H1 (cell line): ENCODE data around the gene PTBP3. TPM values are rescaled to one million over a fixed set of nuclear protein-coding genes. Genes with fewer than 3 reads are reported as not detected.

ENCODE experiments used
- CTCF ChIA-PET: fragments of 300-600 bp; sonication (Branson Sonifier 250); formaldehyde crosslinking; loops from one replicate; lab custom pipeline; 2021; ENCODE audit not compliant: partially characterized antibody; lab: Charles Lee
- POLR2A ChIA-PET: fragments of 300-600 bp; sonication (Branson Sonifier 250); formaldehyde crosslinking; loops from one replicate; lab custom pipeline; 2021; ENCODE audit warnings: inconsistent platforms; ENCODE audit not compliant: partially characterized antibody; lab: Charles Lee
- DNase-seq, 2 experiments: peaks; one replicate each; pipeline versions ENCODE4 v3.0.0 to v3.0.0-alpha.2; 2010 to 2022; ENCODE audit warnings: low spot score in 2 of 2, low read depth in 1 of 2, mixed read lengths in 1 of 2
- FAIRE-seq: peaks from 2 replicates; lab custom pipeline; 2011; peaks lifted over from hg19 to GRCh38; lab: Jason Lieb, UNC
- H2AFZ ChIP-seq: 2 replicates; pipeline ENCODE4 v1.8.1; 2012; ENCODE audit warnings: low read length, inconsistent platforms
- H2AK5ac ChIP-seq: 2 replicates; pipeline ENCODE4 v1.6.1; 2013; ENCODE audit warnings: low read depth, low read length
- H2BK120ac ChIP-seq: replicated peaks from 2 replicates; pipeline ENCODE3; 2013; ENCODE audit warnings: low read depth, low read length, inconsistent platforms
- H2BK12ac ChIP-seq: 2 replicates; pipeline ENCODE4 v1.6.1; 2013; ENCODE audit warnings: low read depth, low read length
- H2BK15ac ChIP-seq: 2 replicates; pipeline ENCODE4 v1.6.1; 2013; ENCODE audit warnings: low read length
- H2BK20ac ChIP-seq: 2 replicates; pipeline ENCODE4 v1.6.1; 2013; ENCODE audit warnings: low read length
- H2BK5ac ChIP-seq: 2 replicates; pipeline ENCODE4 v1.6.1; 2013; ENCODE audit warnings: low read depth, low read length
- H3K14ac ChIP-seq: 2 replicates; pipeline ENCODE4 v1.6.1; 2013; ENCODE audit warnings: inconsistent platforms; ENCODE audit not compliant: insufficient read length
- H3K18ac ChIP-seq: 2 replicates; pipeline ENCODE4 v1.6.1; 2013; ENCODE audit warnings: low read length; ENCODE audit errors: extremely low read depth
- H3K23ac ChIP-seq: 2 replicates; pipeline ENCODE4 v1.6.1; 2013; ENCODE audit warnings: inconsistent platforms; ENCODE audit not compliant: insufficient read length
- H3K23me2 ChIP-seq: 2 replicates; pipeline ENCODE4 v1.6.1; 2013; ENCODE audit warnings: low read depth, low read length
- H3K27ac ChIP-seq: 2 replicates; pipeline ENCODE4 v1.6.1; 2011; ENCODE audit warnings: low read depth, low read length, inconsistent platforms
- H3K27me3 ChIP-seq, 4 experiments: replicated peaks in 1 of 4; 1 replicate in 1 of 4; 2 replicates in 3 of 4; pipeline versions ENCODE4 v1.6.1 to v1.8.1; 2011 to 2013; ENCODE audit warnings: low read length in 3 of 4, mild to moderate bottlenecking in 3 of 4, inconsistent platforms in 2 of 4, mixed read lengths in 2 of 4, moderate library complexity in 1 of 4; ENCODE audit not compliant: control insufficient read depth in 3 of 4, insufficient read depth in 3 of 4; ENCODE audit errors: extremely low read depth in 1 of 4
- H3K36me3 ChIP-seq, 4 experiments: 2 replicates each; pipeline versions ENCODE4 v1.6.1 to v1.8.1; 2011 to 2013; ENCODE audit warnings: mild to moderate bottlenecking in 4 of 4, low read length in 3 of 4, moderate library complexity in 2 of 4, control low read depth in 1 of 4, inconsistent platforms in 1 of 4; ENCODE audit not compliant: insufficient read depth in 4 of 4, control insufficient read depth in 2 of 4
- H3K4ac ChIP-seq: replicated peaks from 2 replicates; pipeline ENCODE3; 2013; ENCODE audit warnings: low read length, low read depth, mixed read lengths, inconsistent platforms; ENCODE audit not compliant: insufficient read length
- H3K4me1 ChIP-seq, 4 experiments: replicated peaks in 1 of 4; 1 replicate in 1 of 4; 2 replicates in 3 of 4; pipeline versions ENCODE4 v1.6.1 to v1.8.1; 2011 to 2013; ENCODE audit warnings: low read length in 3 of 4, inconsistent platforms in 2 of 4, mixed read lengths in 1 of 4; ENCODE audit not compliant: insufficient read depth in 4 of 4, control insufficient read depth in 3 of 4
- H3K4me2 ChIP-seq, 2 experiments: 2 replicates each; pipeline versions ENCODE4 v1.6.1 to v1.8.1; 2011 to 2013; ENCODE audit warnings: low read depth in 2 of 2, low read length in 2 of 2, control low read depth in 1 of 2, inconsistent platforms in 1 of 2, mild to moderate bottlenecking in 1 of 2; ENCODE audit not compliant: insufficient read depth in 1 of 2
- H3K4me3 ChIP-seq, 4 experiments: fragments of 200-600, 300-600 bp in 1 of 4; sonication (generic), shearing (Covaris generic), sonication (Bioruptor Twin) in 1 of 4; 2 replicates each; pipeline versions ENCODE4 v1.5.1 to v1.8.1; 2011 to 2016; ENCODE audit warnings: low read length in 4 of 4, low read depth in 3 of 4, control low read depth in 2 of 4, inconsistent platforms in 2 of 4, mild to moderate bottlenecking in 2 of 4, mixed read lengths in 1 of 4, moderate library complexity in 1 of 4; ENCODE audit not compliant: insufficient read depth in 2 of 4; ENCODE audit errors: extremely low read depth in 1 of 4
- H3K56ac ChIP-seq: replicated peaks from 2 replicates; pipeline ENCODE3; 2013; ENCODE audit warnings: low read depth, mild to moderate bottlenecking, mixed read lengths, low read length, inconsistent platforms; ENCODE audit not compliant: insufficient read length
- H3K79me1 ChIP-seq: 2 replicates; pipeline ENCODE4 v1.6.1; 2013; ENCODE audit warnings: low read depth, low read length, control low read depth
- H3K79me2 ChIP-seq, 2 experiments: 2 replicates each; pipeline versions ENCODE4 v1.6.1 to v1.8.1; 2012 to 2013; ENCODE audit warnings: low read length in 2 of 2, mild to moderate bottlenecking in 2 of 2, inconsistent platforms in 1 of 2; ENCODE audit not compliant: insufficient read depth in 2 of 2, control insufficient read depth in 1 of 2
- H3K9ac ChIP-seq, 4 experiments: replicated peaks in 1 of 4; 1 replicate in 1 of 4; 2 replicates in 3 of 4; pipeline versions ENCODE4 v1.6.1 to v1.8.1; 2011 to 2013; ENCODE audit warnings: low read depth in 3 of 4, low read length in 3 of 4, control low read depth in 2 of 4, mild to moderate bottlenecking in 2 of 4, moderate library complexity in 2 of 4, inconsistent platforms in 1 of 4; ENCODE audit errors: extremely low read depth in 1 of 4
- H3K9me3 ChIP-seq, 2 experiments: 2 replicates each; pipeline versions ENCODE4 v1.6.1 to v1.8.1; 2012 to 2013; ENCODE audit warnings: mild to moderate bottlenecking in 2 of 2, moderate library complexity in 2 of 2, control low read depth in 1 of 2, inconsistent platforms in 1 of 2, low read depth in 1 of 2, low read length in 1 of 2, mixed read lengths in 1 of 2; ENCODE audit not compliant: insufficient read depth in 2 of 2
- H4K20me1 ChIP-seq, 2 experiments: replicated peaks in 1 of 2; 2 replicates each; pipeline versions ENCODE3 to v1.8.1; 2011 to 2013; ENCODE audit warnings: inconsistent platforms in 2 of 2, low read length in 2 of 2, mild to moderate bottlenecking in 1 of 2; ENCODE audit not compliant: insufficient read depth in 2 of 2, control insufficient read depth in 1 of 2
- H4K5ac ChIP-seq: 2 replicates; pipeline ENCODE4 v1.6.1; 2013; ENCODE audit warnings: low read length, low read depth, mixed read lengths, inconsistent platforms; ENCODE audit not compliant: insufficient read length
- H4K8ac ChIP-seq: 2 replicates; pipeline ENCODE4 v1.8.0; 2013; ENCODE audit warnings: mild to moderate bottlenecking, moderate library complexity, low read length, inconsistent platforms; ENCODE audit not compliant: insufficient read depth; ENCODE audit errors: extremely low read depth
- H4K91ac ChIP-seq: replicated peaks from 2 replicates; pipeline ENCODE3; 2013; ENCODE audit warnings: low read length, mixed read lengths, inconsistent platforms; ENCODE audit not compliant: insufficient read length
- BACH1 ChIP-seq: IDR thresholded peaks from 2 replicates; pipeline ENCODE4 v1.6.1; 2012; ENCODE audit warnings: low read length, improper control_type of control experiment
- BRCA1 ChIP-seq: IDR thresholded peaks from 2 replicates; pipeline ENCODE4 v1.6.1; 2012; ENCODE audit warnings: low read depth, low read length, improper control_type of control experiment
- CHD1 ChIP-seq: IDR thresholded peaks from 2 replicates; pipeline ENCODE4 v1.6.1; 2012; ENCODE audit warnings: low read depth, low read length, improper control_type of control experiment
- CREB1 ChIP-seq: IDR thresholded peaks from 2 replicates; pipeline ENCODE4 v1.6.1; 2012; ENCODE audit warnings: inconsistent platforms
- EP300 ChIP-seq, 2 experiments: IDR thresholded peaks; 1 replicate in 1 of 2; 2 replicates in 1 of 2; pipeline ENCODE4 v1.6.1; 2011 to 2012; ENCODE audit warnings: low read depth in 2 of 2, low read length in 2 of 2, mild to moderate bottlenecking in 2 of 2, borderline replicate concordance in 1 of 2, inconsistent platforms in 1 of 2, moderate library complexity in 1 of 2
- GTF2F1 ChIP-seq: IDR thresholded peaks from 2 replicates; pipeline ENCODE4 v1.6.1; 2012; ENCODE audit warnings: low read depth, low read length, improper control_type of control experiment, borderline replicate concordance
- HDAC2 ChIP-seq, 2 experiments: fragments of 300-600 bp in 1 of 2; sonication (generic) in 1 of 2; IDR thresholded peaks; 2 replicates each; pipeline ENCODE4 v1.6.1; 2011 to 2012; ENCODE audit warnings: low read depth in 2 of 2, low read length in 2 of 2, mild to moderate bottlenecking in 2 of 2, moderate library complexity in 2 of 2, borderline replicate concordance in 1 of 2, inconsistent platforms in 1 of 2
- NRF1 ChIP-seq: IDR thresholded peaks from 2 replicates; pipeline ENCODE4 v1.6.1; 2011; ENCODE audit warnings: mild to moderate bottlenecking, low read depth, low read length, improper control_type of control experiment
- POU5F1 ChIP-seq: IDR thresholded peaks from 2 replicates; pipeline ENCODE4 v1.6.1; 2011; ENCODE audit warnings: low read depth, mild to moderate bottlenecking, low read length, moderate library complexity
- SIN3A ChIP-seq, 2 experiments: IDR thresholded peaks in 1 of 2; conservative IDR thresholded peaks in 1 of 2; 2 replicates each; pipeline ENCODE4 v1.6.1; 2011 to 2012; ENCODE audit warnings: low read length in 2 of 2, improper control_type of control experiment in 1 of 2, low read depth in 1 of 2, mild to moderate bottlenecking in 1 of 2
- SP1 ChIP-seq: IDR thresholded peaks from 2 replicates; pipeline ENCODE4 v1.6.1; 2011; ENCODE audit warnings: low read depth, low read length
- SP2 ChIP-seq: IDR thresholded peaks from 2 replicates; pipeline ENCODE4 v1.6.1; 2012; ENCODE audit warnings: mild to moderate bottlenecking, low read length, inconsistent platforms
- SP4 ChIP-seq: IDR thresholded peaks from 2 replicates; pipeline ENCODE4 v1.6.1; 2012; ENCODE audit warnings: low read length, inconsistent platforms
- SUZ12 ChIP-seq: fragments of 200-600 bp; sonication (generic); IDR thresholded peaks from 2 replicates; pipeline ENCODE4 v1.6.1; 2012; ENCODE audit warnings: mild to moderate bottlenecking, inconsistent platforms, low read length, moderate library complexity, mixed read lengths
- TAF1 ChIP-seq: IDR thresholded peaks from 2 replicates; pipeline ENCODE4 v1.6.1; 2011; ENCODE audit warnings: mild to moderate bottlenecking, low read depth, low read length
- TCF12 ChIP-seq: IDR thresholded peaks from 2 replicates; pipeline ENCODE4 v1.6.1; 2011; ENCODE audit warnings: low read depth, mild to moderate bottlenecking, low read length
- WGBS, 2 experiments: shearing (Covaris generic) in 1 of 2; methylation state at CpG; one replicate each; pipeline versions ENCODE4 v1.1.6 to v1.1.7; 2013 to 2015; ENCODE audit warnings: low lambda C conversion rate in 2 of 2, mixed read lengths in 2 of 2, inconsistent platforms in 1 of 2, low coverage in 1 of 2, missing lambda C conversion rate in 1 of 2; ENCODE audit not compliant: insufficient replicate concordance in 2 of 2, insufficient coverage in 1 of 2, insufficient read length in 1 of 2; ENCODE audit errors: extremely low coverage in 1 of 2, missing lambda C conversion rate in 1 of 2; 5-methylcytosine and 5-hydroxymethylcytosine counted together
- polyA plus RNA-seq, 7 experiments: library from polyadenylated mRNA; depleted of rRNA in 3 of 7; stranded (reverse) in 5 of 7; unstranded in 2 of 7; fragments of >200 nt in 5 of 7; fragments of 200-250 nt in 2 of 7; gene quantifications; 1 replicate in 5 of 7; 2 replicates in 1 of 7; 4 replicates in 1 of 7; pipeline versions ENCODE4 v1.2.1 to v1.2.3, GENCODE V29; 2011 to 2013; ENCODE audit warnings: missing spikeins in 2 of 7, mixed read lengths in 2 of 7
- total RNA-seq: library from RNA; stranded (reverse); fragmentation: NEBNext Ultra II Directional; extraction: Animal tissue kit (Norgen Biotek cat#: 25700); gene quantifications from 2 replicates; pipeline ENCODE4 v1.2.1, GENCODE V29; 2021

PTBP3 gene
- total and polyA plus RNA-seq, 2 of the 8 experiments (the other 6 are each of a cell fraction or from before 2014, with no cell fraction given) = 51.0 to 124 TPM

DNA sequence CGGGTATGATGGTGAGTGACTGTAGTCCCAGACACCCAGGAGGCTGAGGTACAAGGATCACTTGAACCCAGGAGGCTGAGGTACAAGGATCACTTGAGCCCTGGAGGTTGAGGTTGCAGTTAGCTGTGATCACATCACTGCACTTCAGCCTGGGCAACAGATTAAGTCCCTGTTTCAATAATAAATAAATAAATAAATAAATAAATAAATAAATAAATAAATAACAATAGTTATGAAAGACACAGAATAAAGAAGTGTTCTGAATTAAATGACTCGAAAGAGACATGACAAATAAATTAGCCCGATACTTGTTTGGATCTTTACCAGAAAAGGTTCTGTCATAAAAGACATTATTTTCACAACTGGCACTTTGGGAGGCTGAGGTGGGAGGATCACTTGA lies 86.3 kb downstream of the PTBP3 start:
- WGBS, 2 experiments = 98% methylated on average over 3 of the region's 3 CpGs; no CpG with 5 or more reads in 1 of the 2 experiments
- peaks cover 0 to 3% (median 0%) of the 10 kb centered on the region in 4 experiments; a peak in 2 of 8 replicates for H3K36me3 ChIP-seq
- no peak overlapping the region for H4K8ac ChIP-seq
- H2BK15ac ChIP-seq = no peak overlapping the region
- DNase-seq (no peak), FAIRE-seq (no peak)
- H2BK12ac ChIP-seq = no peak overlapping the region
- no peak overlapping the region for H3K23ac ChIP-seq
- no peak overlapping the region for H2BK120ac ChIP-seq
- no peaks in the 10 kb centered on the region for H3K27me3 ChIP-seq
- no peak overlapping the region for H3K27ac ChIP-seq
- no peak overlapping the region for H3K14ac ChIP-seq
- no peaks in the 10 kb centered on the region for H3K9me3 ChIP-seq
- no peak overlapping the region for H3K56ac ChIP-seq
- H2AK5ac ChIP-seq = no peak overlapping the region
- no peak overlapping the region for H4K5ac ChIP-seq
- H3K79me2 ChIP-seq = no peaks in the 10 kb centered on the region
- no peak overlapping the region for H3K9ac ChIP-seq
- H4K91ac ChIP-seq = no peak overlapping the region
- H3K18ac ChIP-seq = no peak overlapping the region
- H3K4me3 ChIP-seq = no peak overlapping the region
- CTCF ChIA-PET = no interaction called here
- H3K4me2 ChIP-seq = no peak overlapping the region
- H3K4me1 ChIP-seq = no peaks in the 10 kb centered on the region
- H4K20me1 ChIP-seq = no peaks in the 10 kb centered on the region
- H2BK20ac ChIP-seq = no peak overlapping the region
- no peak overlapping the region for H2BK5ac ChIP-seq
- no peaks in the 10 kb centered on the region for H3K79me1 ChIP-seq
- POLR2A ChIA-PET = interaction anchor here (0.8 to 1.0 kb wide), 2 partner anchors 11 to 101 kb away, joined by 3 read pairs; no protein-coding TSS in a partner anchor
- H3K23me2 ChIP-seq = no peaks in the 10 kb centered on the region
- H3K4ac ChIP-seq = no peak overlapping the region
- H2AFZ ChIP-seq = no peak overlapping the region
- no peak for TF ChIP-seq POU5F1
- TF ChIP-seq TCF12 = no peak
- TF ChIP-seq SP2 = no peak
- no peak for TF ChIP-seq SP4
- TF ChIP-seq CREB1 = no peak
- no peak for TF ChIP-seq TAF1
- TF ChIP-seq EP300 (IDR thresholded peaks at IDR 0.05; ENCODE audit: borderline replicate concordance in 1 of 2, low read depth in 2 of 2, low read length in 2 of 2) = no peak
- TF ChIP-seq GTF2F1 = no peak
- TF ChIP-seq SP1 = no peak
- no peak for TF ChIP-seq SIN3A (conservative IDR thresholded peaks at IDR 0.05 in 1 of 2, IDR thresholded peaks at IDR 0.05 in 1 of 2; ENCODE audit: low read depth in 1 of 2, low read length in 2 of 2)
- TF ChIP-seq CHD1 = no peak
- no peak for TF ChIP-seq NRF1
- TF ChIP-seq BRCA1 = no peak
- no peak for TF ChIP-seq HDAC2 (IDR thresholded peaks at IDR 0.05; ENCODE audit: borderline replicate concordance in 1 of 2, low read depth in 2 of 2, low read length in 2 of 2)
- no peak for TF ChIP-seq BACH1
- TF ChIP-seq SUZ12 = no peak
